ENCODE data around the gene ANKRD16. TPM values are rescaled to one million over a fixed set of nuclear protein-coding genes. Genes with fewer than 3 reads are reported as not detected.

Gene ANKRD16
- 4.6 and 5.4 TPM in 2 replicates for total RNA-seq

GRCh38 chr10:5889624-5890451 lies at the start of gene ANKRD16, which contains the start of gene FBH1:
ANKRD16 (minus strand) TSS chr10:5889893; CDS start chr10:5889354, 539 bp downstream.
FBH1 (plus strand) TSS chr10:5890243; CDS start chr10:5890346, 103 bp downstream.

GRCh38 chr10:5813341-5814109 lies 76.2 kb downstream of the ANKRD16 start, which contains the start of gene GDI2:
GDI2 (minus strand) TSS chr10:5813434; CDS start chr10:5813258, 176 bp downstream.

Other genes starting within 250 kb of the ANKRD16 start
- gene ASB13, start 223.3 kb downstream of the ANKRD16 start, total RNA-seq: 8.2 and 10.6 TPM in 2 replicates
- 18.9 and 23.7 TPM in 2 replicates for gene TASOR2, start 205.1 kb downstream of the ANKRD16 start, total RNA-seq
- 309 and 351 TPM in 2 replicates for gene GDI2, start 76.5 kb downstream of the ANKRD16 start, total RNA-seq
- 61.5 and 61.7 TPM in 2 replicates for gene FBH1, start 350 bp upstream of the ANKRD16 start, total RNA-seq
- gene IL15RA, start 87.7 kb upstream of the ANKRD16 start, total RNA-seq: 2.5 and 6.1 TPM in 2 replicates
- gene IL2RA, start 172.5 kb upstream of the ANKRD16 start, total RNA-seq: not detected in 2 replicates
- 24.4 and 32.6 TPM in 2 replicates for gene RBM17, start 199.1 kb upstream of the ANKRD16 start, total RNA-seq

All from bronchus fibroblast of lung (primary cell).